Subcutaneous abdominal adipose tissue (tissue), 5 donors: ENCODE data around the gene GBX2.
A peak's percentile ranks its signal among the peaks of the same experiment; 100 is the strongest.

Experiments
- H3K27ac ChIP-seq: one replicate; pipeline ENCODE4 v1.7.0; 2013; ENCODE audit warnings: low read depth, mild to moderate bottlenecking, inconsistent platforms, low read length, moderate library complexity
- H3K27me3 ChIP-seq, 5 donors: one replicate each; pipeline ENCODE4 v1.7.0; 2013; ENCODE audit warnings: low read length in 5 of 5, inconsistent platforms in 1 of 5; ENCODE audit not compliant: control insufficient read depth in 5 of 5, insufficient read depth in 4 of 5
- H3K36me3 ChIP-seq, 5 donors: one replicate each; pipeline ENCODE4 v1.7.0; 2013; ENCODE audit warnings: low read length in 5 of 5; ENCODE audit not compliant: control insufficient read depth in 5 of 5, insufficient read depth in 5 of 5
- H3K4me1 ChIP-seq, 5 donors: one replicate each; pipeline ENCODE4 v1.7.0; 2013; ENCODE audit warnings: low read length in 5 of 5, mild to moderate bottlenecking in 3 of 5, moderate library complexity in 1 of 5; ENCODE audit not compliant: control insufficient read depth in 5 of 5, insufficient read depth in 5 of 5
- H3K4me3 ChIP-seq, 5 donors: one replicate each; pipeline ENCODE4 v1.7.0; 2013; ENCODE audit warnings: low read length in 5 of 5, low read depth in 1 of 5
- H3K9ac ChIP-seq, 5 donors: one replicate each; pipeline ENCODE4 v1.7.0; 2013; ENCODE audit warnings: low read length in 5 of 5, mild to moderate bottlenecking in 4 of 5, moderate library complexity in 3 of 5
- H3K9me3 ChIP-seq, 5 donors: one replicate each; pipeline ENCODE4 v1.7.0; 2013; ENCODE audit warnings: low read length in 5 of 5; ENCODE audit not compliant: control insufficient read depth in 5 of 5
- donor health status: healthy.
- donor health status: healthy.
- donor health status: healthy.
- donor health status: healthy.
- donor health status: healthy.

GBX2 gene

DNA sequence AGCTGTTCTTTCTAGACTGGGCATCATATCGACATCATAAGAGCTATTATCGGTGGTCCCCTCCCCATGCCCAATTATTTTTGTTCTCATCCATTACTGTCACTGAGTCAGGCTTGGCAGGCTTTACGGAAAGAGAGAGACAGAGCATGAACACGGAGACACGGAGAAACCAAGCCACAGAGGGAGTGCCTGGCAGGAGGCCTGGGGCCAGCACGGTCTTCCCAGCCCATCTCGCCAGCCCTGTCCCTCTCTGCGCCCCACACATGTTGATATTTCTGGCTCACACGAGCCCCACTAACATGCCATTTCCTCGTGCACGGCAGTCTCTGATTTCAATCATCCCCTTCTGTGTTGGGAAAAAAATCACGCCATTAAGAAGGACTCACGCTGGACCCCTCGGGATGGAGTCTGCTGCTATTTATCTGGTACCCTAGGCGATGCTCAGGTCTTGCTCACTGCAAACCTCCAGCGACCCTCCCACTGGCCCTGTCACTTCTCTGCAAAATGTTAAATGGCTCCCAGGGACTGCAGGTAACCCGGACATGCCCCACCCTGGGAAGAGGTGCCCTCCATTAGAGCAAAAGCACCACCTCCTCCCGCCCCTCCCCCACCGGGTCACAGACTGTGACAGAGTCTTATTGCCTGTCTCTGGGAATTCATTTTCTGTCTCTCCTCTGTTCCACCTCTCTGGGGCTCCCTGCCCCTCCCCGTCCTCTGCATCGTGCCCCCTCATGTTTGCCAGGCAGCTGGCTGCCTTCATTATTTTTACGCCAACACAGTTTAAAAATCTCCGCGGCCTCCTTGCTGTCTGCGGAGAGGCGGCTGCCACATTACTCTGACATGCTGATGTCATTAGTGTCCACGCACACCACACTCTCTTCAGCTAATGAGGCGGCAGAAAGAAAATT is 40.1 kb upstream of the GBX2 start:
- no peak overlapping the region for H3K4me3 ChIP-seq
- no peaks in the 10 kb centered on the region for H3K4me1 ChIP-seq
- peaks cover 6 to 27% (median 19%) of the 10 kb centered on the region in 5 donors for H3K27me3 ChIP-seq
- H3K36me3 ChIP-seq = no peaks in the 10 kb centered on the region
- H3K27ac ChIP-seq = no peak overlapping the region
- no peak overlapping the region for H3K9ac ChIP-seq
- H3K9me3 ChIP-seq = peaks cover 4 to 30% (median 17%) of the 10 kb centered on the region in 5 donors

- Histone ChIP-seq H3K27me3 (peaks cover 11 to 31% (median 19%) of the 10 kb centered on the region in 5 donors), H3K4me3 (no peak overlapping the region), H3K4me1 (no peaks in the 10 kb centered on the region)
Measured at GRCh38 chr2:236207472-236207871, 39.3 kb upstream of the GBX2 start.

GRCh38 chr2:236205867-236206645 is 37.9 kb upstream of the GBX2 start:
- Histone ChIP-seq H3K4me3 (no peak overlapping the region), H3K36me3 (no peaks in the 10 kb centered on the region), H3K27ac (no peak overlapping the region), H3K9me3 (peaks cover 4 to 30% (median 17%) of the 10 kb centered on the region in 5 donors), H3K9ac (no peak overlapping the region), H3K4me1 (no peaks in the 10 kb centered on the region), H3K27me3 (peaks cover 8 to 24% (median 16%) of the 10 kb centered on the region in 5 donors)

More at GRCh38 chr2:236207472-236207871, 39.3 kb upstream of the GBX2 start:
- Histone ChIP-seq H3K36me3 (no peaks in the 10 kb centered on the region), H3K9me3 (peaks cover 4 to 30% (median 17%) of the 10 kb centered on the region in 5 donors), H3K27ac (no peak overlapping the region), H3K9ac (no peak overlapping the region)

- Histone ChIP-seq H3K4me3 (peak overlapping the region in 1 of 5 donors; percentile 12), H3K4me1 (no peaks in the 10 kb centered on the region), H3K9ac (no peak overlapping the region), H3K9me3 (peaks cover 4 to 30% (median 17%) of the 10 kb centered on the region in 5 donors), H3K27ac (no peak overlapping the region), H3K27me3 (peaks cover 4 to 24% (median 14%) of the 10 kb centered on the region in 5 donors), H3K36me3 (no peaks in the 10 kb centered on the region)
Measured at GRCh38 chr2:236204953-236205352, 36.8 kb upstream of the GBX2 start.

GRCh38 chr2:236200378-236200777 is 32.2 kb upstream of the GBX2 start:
- Histone ChIP-seq H3K9ac (no peak overlapping the region), H3K36me3 (no peaks in the 10 kb centered on the region), H3K4me1 (no peaks in the 10 kb centered on the region), H3K9me3 (peaks cover 0 to 14% (median 6%) of the 10 kb centered on the region in 5 donors), H3K4me3 (no peak overlapping the region), H3K27ac (no peak overlapping the region), H3K27me3 (peaks cover 4 to 16% (median 9%) of the 10 kb centered on the region in 5 donors)

GRCh38 chr2:236196366-236196765 is 28.2 kb upstream of the GBX2 start:
- no peaks in the 10 kb centered on the region for H3K4me1 ChIP-seq
- no peak overlapping the region for H3K4me3 ChIP-seq
- H3K27ac ChIP-seq = no peak overlapping the region
- H3K27me3 ChIP-seq = no peaks in the 10 kb centered on the region
- no peaks in the 10 kb centered on the region for H3K9me3 ChIP-seq
- H3K36me3 ChIP-seq = no peaks in the 10 kb centered on the region
- no peak overlapping the region for H3K9ac ChIP-seq

GRCh38 chr2:236195726-236196125 is 27.5 kb upstream of the GBX2 start:
- Histone ChIP-seq H3K36me3 (no peaks in the 10 kb centered on the region), H3K4me1 (no peaks in the 10 kb centered on the region), H3K9ac (no peak overlapping the region), H3K9me3 (no peaks in the 10 kb centered on the region), H3K4me3 (no peak overlapping the region), H3K27me3 (no peaks in the 10 kb centered on the region), H3K27ac (no peak overlapping the region)

DNA sequence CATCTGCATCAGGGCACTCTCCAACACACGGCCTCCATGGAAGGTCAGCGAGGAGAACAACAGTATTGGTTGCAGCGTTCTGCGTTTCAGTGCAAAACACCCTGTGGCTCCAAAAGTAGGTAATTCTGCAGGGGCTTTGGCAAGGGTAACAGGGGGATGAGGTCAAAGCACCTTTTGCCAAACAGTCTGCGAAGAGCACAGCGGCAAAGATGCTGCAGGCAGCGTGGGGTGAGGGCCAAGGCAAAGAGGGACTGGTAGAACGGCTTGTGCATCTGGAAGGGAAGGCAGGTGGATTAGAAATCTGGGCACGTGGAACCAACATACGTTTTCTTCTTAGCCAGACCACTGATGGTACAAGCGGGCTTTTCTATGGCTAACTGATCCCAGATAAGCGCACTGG is 26.6 kb upstream of the GBX2 start:
- H3K4me3 ChIP-seq = no peak overlapping the region
- H3K9me3 ChIP-seq = no peaks in the 10 kb centered on the region
- no peaks in the 10 kb centered on the region for H3K27me3 ChIP-seq
- H3K9ac ChIP-seq = no peak overlapping the region
- H3K27ac ChIP-seq = no peak overlapping the region
- H3K36me3 ChIP-seq = no peaks in the 10 kb centered on the region
- H3K4me1 ChIP-seq = no peaks in the 10 kb centered on the region

DNA sequence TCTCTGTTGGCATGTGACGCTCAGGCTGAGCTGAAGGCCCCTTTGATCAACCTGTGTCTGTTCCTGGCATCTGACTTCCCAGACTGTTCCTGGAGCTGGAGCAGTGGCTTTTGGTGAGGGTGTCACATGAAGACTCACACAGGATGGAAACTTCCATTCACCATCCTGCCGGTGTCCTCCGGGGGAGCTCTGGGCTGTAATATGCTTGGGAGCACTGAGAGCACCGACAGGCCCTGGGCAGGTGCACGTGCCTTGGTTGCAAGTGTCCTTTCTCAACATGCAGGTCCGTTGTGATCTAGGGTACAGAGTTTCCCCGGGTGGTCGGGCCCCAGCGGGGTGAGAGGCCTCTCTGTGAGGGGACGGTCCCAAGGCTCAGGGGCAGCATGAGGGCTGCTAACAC is 24.8 kb upstream of the GBX2 start:
- Histone ChIP-seq H3K4me1 (no peaks in the 10 kb centered on the region), H3K9ac (no peak overlapping the region), H3K27ac (no peak overlapping the region), H3K4me3 (no peak overlapping the region), H3K9me3 (no peaks in the 10 kb centered on the region), H3K27me3 (no peaks in the 10 kb centered on the region), H3K36me3 (no peaks in the 10 kb centered on the region)

DNA sequence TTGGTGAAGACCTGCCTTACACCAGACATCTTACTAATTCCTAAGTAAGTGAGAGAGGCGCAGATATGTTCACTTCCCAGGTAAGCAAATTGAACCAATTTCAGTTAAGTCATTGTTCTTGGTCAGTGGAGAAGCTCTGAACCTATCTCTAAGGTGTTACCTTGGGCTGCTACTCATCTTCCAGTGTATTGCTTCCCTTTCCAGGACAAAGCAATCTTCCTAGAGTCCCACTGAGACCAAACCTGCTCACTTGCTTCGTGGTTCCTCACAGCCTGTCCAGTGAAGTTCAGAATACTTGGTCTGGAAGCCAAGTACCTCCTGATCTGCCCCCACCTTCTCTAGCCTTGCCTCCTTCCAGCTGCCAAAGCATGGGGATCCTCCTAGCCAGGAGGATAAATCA is 22.5 kb upstream of the GBX2 start:
- H3K27me3 ChIP-seq = no peaks in the 10 kb centered on the region
- no peaks in the 10 kb centered on the region for H3K36me3 ChIP-seq
- H3K9ac ChIP-seq = no peak overlapping the region
- no peak overlapping the region for H3K4me3 ChIP-seq
- H3K9me3 ChIP-seq = no peaks in the 10 kb centered on the region
- H3K27ac ChIP-seq = no peak overlapping the region
- no peaks in the 10 kb centered on the region for H3K4me1 ChIP-seq
